Measurements from ENCODE around the gene ST6GALNAC6.

ST6GALNAC6 gene

DNA sequence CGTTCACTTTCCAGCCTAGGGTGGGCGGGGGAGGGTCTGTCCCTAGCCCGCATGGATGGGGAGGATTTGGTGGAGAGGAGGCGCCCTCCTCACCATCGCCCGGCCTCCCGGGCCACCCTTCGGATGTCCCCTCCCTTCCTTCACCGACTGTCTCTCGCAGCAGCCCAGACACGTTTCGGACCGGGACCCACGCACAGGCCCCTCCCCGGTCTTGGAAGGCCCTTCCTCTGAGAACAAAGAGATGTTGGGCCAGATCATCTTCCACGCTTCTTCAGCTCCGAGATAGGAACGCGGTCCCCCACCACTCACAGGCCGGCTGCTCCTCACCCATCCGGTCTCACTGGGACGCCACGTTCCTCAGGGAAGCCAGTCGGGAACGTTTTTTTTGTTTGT lies 38.9 kb upstream of the ST6GALNAC6 start:
- Histone ChIP-seq H3K79me2 (ENCODE audit: insufficient read depth, low read length) (peaks cover 35% of the 10 kb centered on the region), H3K27me3 (ENCODE audit: insufficient read depth, low read length, poor library complexity, severe bottlenecking) (no peaks in the 10 kb centered on the region), H3K4me2 (ENCODE audit: low read depth, low read length, poor library complexity, severe bottlenecking) (peak overlapping the region; percentile 83), H3K4me3 (ENCODE audit: low read length, poor library complexity, severe bottlenecking) (peak overlapping the region; percentile 90), H3K36me3 (ENCODE audit: insufficient read depth, low read length) (peaks cover 18% of the 10 kb centered on the region; the same call in 1 of the 2 replicates), H3K9me3 (ENCODE audit: insufficient read depth, low read depth, low read length) (no peaks in the 10 kb centered on the region), H3K9ac (ENCODE audit: low read depth, low read length, poor library complexity, severe bottlenecking) (no peak overlapping the region), H4K20me1 (ENCODE audit: insufficient read depth, low read length, poor library complexity, severe bottlenecking) (peaks cover 18% of the 10 kb centered on the region), H3F3A (ENCODE audit: low read depth) (no peaks in the 10 kb centered on the region), H3K4me1 (ENCODE audit: insufficient read depth, low read length, poor library complexity, severe bottlenecking) (peaks cover 27% of the 10 kb centered on the region), H2AFZ (ENCODE audit: low read length) (peak overlapping the region; percentile 66; the same call in 1 of the 2 replicates), H3K9me2 (replicated peaks; ENCODE audit: low read depth, low read length) (no peaks in the 10 kb centered on the region)
- TF ChIP-seq, protein P1, sequence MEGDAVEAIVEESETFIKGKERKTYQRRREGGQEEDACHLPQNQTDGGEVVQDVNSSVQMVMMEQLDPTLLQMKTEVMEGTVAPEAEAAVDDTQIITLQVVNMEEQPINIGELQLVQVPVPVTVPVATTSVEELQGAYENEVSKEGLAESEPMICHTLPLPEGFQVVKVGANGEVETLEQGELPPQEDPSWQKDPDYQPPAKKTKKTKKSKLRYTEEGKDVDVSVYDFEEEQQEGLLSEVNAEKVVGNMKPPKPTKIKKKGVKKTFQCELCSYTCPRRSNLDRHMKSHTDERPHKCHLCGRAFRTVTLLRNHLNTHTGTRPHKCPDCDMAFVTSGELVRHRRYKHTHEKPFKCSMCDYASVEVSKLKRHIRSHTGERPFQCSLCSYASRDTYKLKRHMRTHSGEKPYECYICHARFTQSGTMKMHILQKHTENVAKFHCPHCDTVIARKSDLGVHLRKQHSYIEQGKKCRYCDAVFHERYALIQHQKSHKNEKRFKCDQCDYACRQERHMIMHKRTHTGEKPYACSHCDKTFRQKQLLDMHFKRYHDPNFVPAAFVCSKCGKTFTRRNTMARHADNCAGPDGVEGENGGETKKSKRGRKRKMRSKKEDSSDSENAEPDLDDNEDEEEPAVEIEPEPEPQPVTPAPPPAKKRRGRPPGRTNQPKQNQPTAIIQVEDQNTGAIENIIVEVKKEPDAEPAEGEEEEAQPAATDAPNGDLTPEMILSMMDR (conservative IDR thresholded peaks at IDR 0.05; ENCODE audit: low read length): no peak
- no peak for TF ChIP-seq EZH2phosphoT487 (IDR thresholded peaks at IDR 0.05; ENCODE audit: borderline replicate concordance)

DNA sequence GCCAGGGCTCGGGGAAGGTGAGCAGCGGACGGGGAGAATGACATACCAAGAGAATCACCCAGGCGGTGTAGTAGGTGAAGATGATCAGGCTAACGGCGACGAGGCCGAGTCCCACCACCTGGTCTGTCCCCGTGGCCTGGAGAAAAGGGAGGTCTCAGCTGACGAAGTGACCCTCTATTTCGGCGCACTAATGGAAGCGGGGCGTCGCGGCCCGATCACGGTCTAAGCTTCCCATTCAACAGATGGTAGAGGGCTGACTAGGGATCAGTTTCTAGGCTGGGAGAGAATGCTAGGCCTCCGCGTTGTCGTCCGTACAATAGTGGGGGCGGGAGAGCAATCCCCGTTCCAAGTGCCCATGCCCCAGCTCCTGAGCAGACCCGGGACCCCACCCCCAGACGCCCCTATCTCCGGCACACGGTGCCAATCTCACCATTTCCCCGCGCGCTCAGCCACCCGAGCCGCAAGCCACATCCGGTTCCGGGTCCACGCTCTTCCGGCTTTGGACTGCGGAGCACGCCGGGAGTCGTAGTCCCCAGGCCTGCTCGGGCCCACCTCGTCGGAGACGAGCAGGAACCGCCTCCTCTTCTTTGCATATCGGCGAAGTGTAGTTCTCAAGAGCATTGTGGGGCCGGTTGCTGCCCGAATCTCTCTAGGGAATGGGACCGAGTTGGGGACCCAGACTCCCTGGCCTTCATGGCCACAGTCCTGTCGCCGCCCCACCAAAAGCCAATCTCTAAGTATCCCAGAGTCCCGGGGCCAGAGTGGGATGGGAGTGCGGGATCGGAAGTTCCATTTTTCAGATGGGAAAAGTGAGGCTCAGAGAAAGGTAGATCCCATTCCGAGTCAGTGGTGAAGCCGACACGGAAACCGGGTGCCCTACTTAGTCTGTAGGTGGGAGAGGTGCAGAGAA lies 38.2 kb upstream of the ST6GALNAC6 start, which contains the start of gene DPM2:
DPM2 (minus strand) TSS at position 467 of the 910 bp plus-strand sequence; CDS start at position 433, 34 bp downstream.
- H3K79me2 ChIP-seq (ENCODE audit: insufficient read depth, low read length): peaks cover 35% of the 10 kb centered on the region

DNA sequence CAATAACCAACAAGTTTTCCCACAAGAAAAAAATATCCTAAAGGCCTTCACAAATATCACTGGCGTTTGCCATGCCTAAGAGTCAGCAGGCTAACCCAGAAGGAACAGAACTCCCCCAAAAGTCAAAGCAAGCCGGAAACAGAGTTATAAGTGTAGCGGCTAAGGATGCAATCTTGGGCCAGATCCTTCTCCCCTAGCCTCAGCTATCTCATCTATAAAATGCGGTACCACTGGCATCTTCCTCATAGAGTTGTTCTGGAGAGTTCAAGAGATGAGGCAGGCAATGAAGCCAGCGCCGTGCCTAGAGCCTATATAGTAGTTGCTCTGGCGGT lies 37.6 kb upstream of the ST6GALNAC6 start:
- peaks cover 18% of the 10 kb centered on the region for H4K20me1 ChIP-seq (ENCODE audit: insufficient read depth, low read length, poor library complexity, severe bottlenecking)
- H3K9ac ChIP-seq (ENCODE audit: low read depth, low read length, poor library complexity, severe bottlenecking): peak overlapping the region; percentile 77
- H2AFZ ChIP-seq (ENCODE audit: low read length): no peak overlapping the region
- H3K4me1 ChIP-seq (ENCODE audit: insufficient read depth, low read length, poor library complexity, severe bottlenecking): peaks cover 27% of the 10 kb centered on the region
- no peaks in the 10 kb centered on the region for H3K9me3 ChIP-seq (ENCODE audit: insufficient read depth, low read depth, low read length)
- peak overlapping the region; percentile 90 for H3K4me3 ChIP-seq (ENCODE audit: low read length, poor library complexity, severe bottlenecking)
- TF ChIP-seq, protein P1 (conservative IDR thresholded peaks at IDR 0.05; ENCODE audit: low read length): no peak
- no peak for TF ChIP-seq EZH2phosphoT487 (IDR thresholded peaks at IDR 0.05; ENCODE audit: borderline replicate concordance)
- peaks cover 35% of the 10 kb centered on the region for H3K79me2 ChIP-seq (ENCODE audit: insufficient read depth, low read length)
- no peaks in the 10 kb centered on the region for H3F3A ChIP-seq (ENCODE audit: low read depth)
- peaks cover 5% of the 10 kb centered on the region; the same call in 1 of the 2 replicates for H3K36me3 ChIP-seq (ENCODE audit: insufficient read depth, low read length)
- peak overlapping the region; percentile 83 for H3K4me2 ChIP-seq (ENCODE audit: low read depth, low read length, poor library complexity, severe bottlenecking)
- no peaks in the 10 kb centered on the region for H3K27me3 ChIP-seq (ENCODE audit: insufficient read depth, low read length, poor library complexity, severe bottlenecking)
- H3K9me2 ChIP-seq (replicated peaks; ENCODE audit: low read depth, low read length): no peaks in the 10 kb centered on the region

More for the DNA sequence above, 38.2 kb upstream of the ST6GALNAC6 start, which contains the start of gene DPM2:
- Histone ChIP-seq H3K9ac (ENCODE audit: low read depth, low read length, poor library complexity, severe bottlenecking) (peak within 1 kb of the TSS; percentile 77), H3K27me3 (ENCODE audit: insufficient read depth, low read length, poor library complexity, severe bottlenecking) (no peaks in the 10 kb centered on the region), H3F3A (ENCODE audit: low read depth) (no peaks in the 10 kb centered on the region), H3K4me1 (ENCODE audit: insufficient read depth, low read length, poor library complexity, severe bottlenecking) (peaks cover 27% of the 10 kb centered on the region), H3K36me3 (ENCODE audit: insufficient read depth, low read length) (peaks cover 12% of the 10 kb centered on the region; the same call in 1 of the 2 replicates), H4K20me1 (ENCODE audit: insufficient read depth, low read length, poor library complexity, severe bottlenecking) (peaks cover 18% of the 10 kb centered on the region), H3K9me2 (replicated peaks; ENCODE audit: low read depth, low read length) (no peaks in the 10 kb centered on the region), H3K4me3 (ENCODE audit: low read length, poor library complexity, severe bottlenecking) (peak within 1 kb of the TSS; percentile 90), H2AFZ (ENCODE audit: low read length) (peak within 1 kb of the TSS; percentile 66), H3K9me3 (ENCODE audit: insufficient read depth, low read depth, low read length) (no peaks in the 10 kb centered on the region), H3K4me2 (ENCODE audit: low read depth, low read length, poor library complexity, severe bottlenecking) (peak within 1 kb of the TSS; percentile 83)
- TF ChIP-seq, protein P1 (conservative IDR thresholded peaks at IDR 0.05; ENCODE audit: low read length): no peak
- TF ChIP-seq EZH2phosphoT487 (IDR thresholded peaks at IDR 0.05; ENCODE audit: borderline replicate concordance): no peak

Data from Loucy (cell line).